Measurements from ENCODE around the gene CHST7.

DNA sequence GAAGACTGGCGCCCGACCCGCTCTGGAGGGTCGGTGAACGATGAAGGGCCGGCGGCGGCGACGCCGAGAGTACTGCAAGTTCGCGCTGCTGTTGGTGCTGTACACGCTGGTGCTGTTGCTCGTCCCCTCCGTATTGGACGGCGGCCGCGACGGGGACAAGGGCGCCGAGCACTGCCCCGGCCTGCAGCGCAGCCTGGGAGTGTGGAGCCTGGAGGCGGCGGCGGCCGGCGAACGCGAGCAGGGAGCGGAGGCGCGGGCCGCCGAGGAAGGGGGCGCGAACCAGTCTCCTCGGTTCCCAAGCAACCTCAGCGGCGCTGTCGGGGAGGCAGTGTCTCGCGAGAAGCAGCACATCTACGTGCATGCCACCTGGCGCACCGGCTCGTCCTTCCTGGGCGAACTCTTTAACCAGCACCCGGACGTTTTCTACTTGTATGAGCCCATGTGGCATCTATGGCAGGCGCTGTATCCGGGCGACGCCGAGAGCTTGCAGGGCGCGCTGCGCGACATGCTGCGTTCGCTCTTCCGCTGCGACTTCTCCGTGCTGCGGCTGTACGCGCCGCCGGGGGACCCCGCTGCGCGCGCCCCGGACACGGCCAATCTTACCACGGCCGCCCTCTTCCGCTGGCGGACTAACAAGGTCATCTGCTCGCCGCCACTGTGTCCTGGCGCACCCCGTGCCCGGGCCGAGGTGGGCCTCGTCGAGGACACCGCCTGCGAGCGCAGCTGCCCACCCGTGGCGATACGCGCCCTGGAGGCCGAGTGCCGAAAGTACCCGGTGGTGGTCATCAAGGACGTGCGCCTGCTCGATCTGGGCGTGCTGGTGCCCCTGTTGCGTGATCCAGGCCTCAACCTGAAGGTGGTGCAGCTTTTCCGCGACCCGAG, 568 bp downstream of the CHST7 start:
- TF ChIP-seq, protein P1, sequence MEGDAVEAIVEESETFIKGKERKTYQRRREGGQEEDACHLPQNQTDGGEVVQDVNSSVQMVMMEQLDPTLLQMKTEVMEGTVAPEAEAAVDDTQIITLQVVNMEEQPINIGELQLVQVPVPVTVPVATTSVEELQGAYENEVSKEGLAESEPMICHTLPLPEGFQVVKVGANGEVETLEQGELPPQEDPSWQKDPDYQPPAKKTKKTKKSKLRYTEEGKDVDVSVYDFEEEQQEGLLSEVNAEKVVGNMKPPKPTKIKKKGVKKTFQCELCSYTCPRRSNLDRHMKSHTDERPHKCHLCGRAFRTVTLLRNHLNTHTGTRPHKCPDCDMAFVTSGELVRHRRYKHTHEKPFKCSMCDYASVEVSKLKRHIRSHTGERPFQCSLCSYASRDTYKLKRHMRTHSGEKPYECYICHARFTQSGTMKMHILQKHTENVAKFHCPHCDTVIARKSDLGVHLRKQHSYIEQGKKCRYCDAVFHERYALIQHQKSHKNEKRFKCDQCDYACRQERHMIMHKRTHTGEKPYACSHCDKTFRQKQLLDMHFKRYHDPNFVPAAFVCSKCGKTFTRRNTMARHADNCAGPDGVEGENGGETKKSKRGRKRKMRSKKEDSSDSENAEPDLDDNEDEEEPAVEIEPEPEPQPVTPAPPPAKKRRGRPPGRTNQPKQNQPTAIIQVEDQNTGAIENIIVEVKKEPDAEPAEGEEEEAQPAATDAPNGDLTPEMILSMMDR (IDR thresholded peaks at IDR 0.05): no peak
- TF ChIP-seq POLR2A (IDR thresholded peaks at IDR 0.05): no peak
